Stimulated activated CD4-positive, alpha-beta T cell treated with anti-CD3 and anti-CD28 coated beads, TNF-alpha, amount 100 ng/mL, for 24 hours (primary cell): ENCODE measurements around the gene B4GALT5.
A peak's percentile ranks its signal among the peaks of the same experiment; 100 is the strongest.
"Not testable (repeated sequence)": the region's sequence is repeated elsewhere in the genome, so short reads cannot be mapped to it uniquely, and the experiment has no call there.

Experiments used
- DNase-seq, 3 experiments: peaks; one replicate each; pipeline ENCODE4 v3.0.0-alpha.2; 2020; ENCODE audit warnings: low read depth in 3 of 3

The B4GALT5 gene

DNA sequence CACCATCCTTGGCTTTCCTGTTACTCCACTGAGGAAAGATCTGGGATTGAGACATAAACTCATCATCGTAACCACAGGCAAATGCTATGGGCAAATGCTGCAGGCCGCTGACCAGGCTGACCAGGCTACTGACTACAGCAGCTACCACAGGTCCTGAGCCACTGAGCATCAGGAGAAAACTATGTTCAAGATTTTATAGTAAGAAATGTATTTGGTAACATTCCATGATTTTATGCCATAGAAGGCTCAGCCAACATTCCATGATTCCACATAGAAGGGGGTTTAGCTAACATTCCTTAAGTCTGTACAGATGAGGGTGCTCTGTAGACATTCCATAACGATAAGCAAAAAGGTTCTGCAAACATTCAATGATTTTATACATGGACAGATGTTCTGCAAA is 16.1 kb upstream of the B4GALT5 start:
- DNase-seq, result no peak

DNA sequence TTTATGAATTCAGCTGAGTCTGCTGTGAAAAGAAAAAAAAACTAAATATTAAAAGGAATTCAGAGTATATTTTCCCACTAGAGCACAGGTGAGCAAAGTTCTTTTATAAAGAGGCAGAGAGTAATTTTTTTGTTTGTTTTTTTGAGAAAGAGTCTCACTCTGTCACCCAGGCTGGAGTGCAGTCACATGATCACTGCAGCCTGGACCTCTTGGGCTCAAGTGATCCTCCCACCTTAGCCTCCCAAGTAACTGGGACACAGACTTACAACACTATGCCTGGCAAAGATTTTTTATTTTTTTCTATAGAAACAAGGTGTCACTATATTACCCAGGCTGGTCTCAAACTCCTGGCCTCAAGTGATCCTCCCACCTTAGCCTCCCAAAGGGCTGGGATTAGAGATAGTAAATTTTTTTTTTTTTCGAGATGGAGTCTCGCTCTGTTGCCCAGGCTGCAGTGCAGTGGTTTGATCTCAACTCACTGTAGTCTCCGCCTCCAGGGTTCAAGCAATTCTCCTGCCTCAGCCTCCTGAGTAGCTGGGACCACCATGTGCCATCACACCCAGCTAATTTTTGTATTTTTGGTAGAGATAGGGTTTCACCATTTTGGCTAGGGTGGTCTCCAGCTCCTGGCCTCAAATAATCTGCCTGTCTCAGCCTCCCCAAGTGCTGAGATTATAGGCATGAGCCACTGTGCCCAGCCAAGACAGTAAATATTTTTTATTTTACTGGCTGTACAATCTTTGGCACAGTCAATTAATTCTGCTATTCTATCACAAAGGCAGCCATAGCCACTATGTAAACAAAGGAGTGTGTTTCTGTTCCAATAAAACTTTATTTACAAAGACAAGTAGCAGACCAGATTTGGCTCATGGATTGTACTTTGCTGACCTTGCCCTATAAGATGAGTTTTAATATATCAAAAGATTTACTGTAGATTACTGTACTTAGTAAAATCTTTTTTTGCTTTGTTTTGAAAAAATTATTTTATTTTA is 14.5 kb upstream of the B4GALT5 start:
- no peak for DNase-seq

DNA sequence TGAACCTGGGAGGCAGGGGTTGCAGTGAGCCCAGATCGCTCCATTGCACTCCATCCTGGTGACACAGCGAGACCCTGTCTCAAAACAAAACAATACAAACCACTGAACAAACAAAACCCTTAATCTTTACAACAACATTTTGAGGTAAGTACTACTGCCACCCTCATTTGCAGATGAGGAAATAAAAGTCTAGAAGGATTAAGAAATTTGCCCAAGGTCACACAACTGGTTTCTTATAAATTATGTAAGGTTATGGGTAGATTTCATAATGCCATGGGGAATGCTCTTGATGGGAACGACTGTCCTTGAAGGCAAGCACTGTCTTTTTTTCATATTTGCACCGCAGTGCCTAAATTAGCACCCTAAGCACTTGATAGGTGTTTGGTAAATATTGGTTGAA is 13.8 kb upstream of the B4GALT5 start:
- DNase-seq, result no peak

DNA sequence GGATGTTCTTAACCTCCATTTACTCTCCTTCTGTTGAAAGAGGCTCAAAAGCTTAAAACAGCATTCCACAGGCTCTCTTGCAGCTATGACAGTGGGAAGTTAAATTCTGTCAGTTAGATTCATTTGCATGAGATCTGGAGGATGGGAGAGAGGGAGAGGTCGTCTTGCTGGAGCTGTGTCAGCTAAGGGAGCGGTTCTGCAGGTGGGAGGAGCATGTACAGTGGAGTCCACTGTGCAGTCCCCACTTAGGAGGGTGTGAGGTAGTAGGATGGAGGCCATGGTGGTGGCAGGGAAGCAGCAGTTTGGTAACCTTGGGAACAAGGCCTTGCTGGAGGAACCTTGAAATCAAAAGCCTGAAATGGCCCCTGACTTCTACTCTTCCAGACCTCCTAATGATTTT is 12.0 kb upstream of the B4GALT5 start:
- DNase-seq, result no peak

DNA sequence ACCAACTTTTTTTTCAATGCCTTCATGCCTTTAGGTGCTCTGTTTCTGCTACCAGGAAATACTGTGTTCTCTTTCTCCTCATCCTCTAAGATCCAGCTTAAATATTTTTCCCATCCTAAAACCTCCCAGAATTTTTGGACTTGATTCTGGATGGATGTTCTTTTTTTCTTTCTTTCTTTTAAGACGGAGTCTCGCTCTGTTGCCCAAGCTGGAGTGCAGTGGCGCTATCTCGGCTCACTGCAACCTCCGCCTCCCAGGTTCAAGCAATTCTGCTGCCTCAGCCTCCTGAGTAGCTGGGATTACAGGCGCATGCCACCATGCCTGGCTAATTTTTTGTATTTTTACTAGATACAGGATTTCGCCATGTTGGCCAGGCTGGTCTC is 11.5 kb upstream of the B4GALT5 start:
- DNase-seq, result not testable (repeated sequence)

DNA sequence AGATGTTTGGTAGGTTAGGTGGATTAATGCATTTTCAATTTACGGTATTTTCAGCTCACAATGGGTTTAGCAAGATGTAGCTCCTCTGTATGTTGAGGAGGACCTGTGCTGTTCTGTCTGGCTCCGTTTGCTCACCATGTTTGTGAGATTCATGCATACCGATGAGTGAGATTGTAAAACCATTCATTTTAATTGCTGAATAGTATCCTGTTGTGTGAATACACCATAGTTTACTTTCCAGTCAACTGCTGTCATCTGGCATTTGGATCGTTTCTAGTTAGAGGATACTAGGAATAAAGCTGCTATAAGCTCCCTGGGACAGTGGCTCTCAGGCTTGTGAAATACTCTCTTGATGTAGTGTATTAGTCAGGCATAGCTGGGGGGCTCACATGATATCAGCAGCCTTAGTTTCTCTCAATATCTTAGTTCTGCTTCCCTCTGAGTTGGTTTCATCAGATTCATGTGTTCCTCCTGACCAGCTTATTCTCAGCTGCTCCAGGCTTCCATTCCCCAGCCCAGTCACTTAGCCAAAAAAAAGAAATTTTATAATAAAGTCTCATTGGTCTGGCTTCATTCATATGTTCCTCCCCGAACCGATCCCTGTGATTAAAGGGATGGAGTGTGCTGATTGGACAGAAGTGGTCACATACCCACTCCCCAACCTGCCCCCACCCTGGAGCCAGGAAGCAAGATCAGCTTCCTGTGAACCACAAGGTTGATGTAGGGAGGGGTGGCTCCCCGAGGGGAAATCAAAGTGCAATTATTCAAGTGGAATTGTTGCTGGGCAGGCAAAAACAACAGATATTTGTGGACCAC is 10.9 kb upstream of the B4GALT5 start:
- no peak for DNase-seq

DNA sequence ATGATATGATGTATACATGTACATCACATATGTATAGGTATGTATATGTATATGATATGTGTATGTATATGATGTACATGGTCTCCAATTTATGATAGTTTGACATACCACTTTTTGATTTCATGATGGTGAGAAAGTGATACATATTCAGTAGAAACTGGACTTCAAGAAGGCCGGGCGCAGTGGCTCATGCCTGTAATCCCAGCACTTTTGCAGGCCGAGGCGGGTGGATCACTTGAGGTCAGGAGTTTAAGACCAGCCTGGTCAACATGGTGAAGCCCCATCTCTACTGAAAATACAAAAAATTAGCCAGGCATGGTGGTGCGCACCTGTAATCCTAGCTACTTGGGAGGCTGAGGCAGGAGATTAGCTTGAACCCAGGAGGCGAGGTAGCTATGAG is 10.1 kb upstream of the B4GALT5 start:
- DNase-seq, result not testable (repeated sequence)

DNA sequence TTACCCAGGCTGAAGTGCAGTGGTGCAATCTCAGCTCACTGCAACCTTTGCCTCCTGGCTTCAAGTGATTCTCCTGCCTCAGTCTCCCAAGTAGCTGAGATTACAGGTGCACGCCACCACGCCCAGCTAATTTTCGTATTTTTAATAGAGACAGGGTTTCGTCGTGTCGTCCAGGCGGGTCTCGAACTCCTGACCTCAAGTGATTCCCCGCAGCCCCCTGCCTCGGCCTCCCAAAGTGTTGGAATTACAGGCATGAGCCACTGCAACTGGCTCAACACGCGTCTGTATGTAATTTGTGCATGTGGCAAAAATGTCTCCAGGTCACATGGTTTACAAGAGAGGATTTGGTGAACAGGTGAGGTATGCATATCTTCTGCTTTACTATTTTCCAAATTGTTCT is 7.6 kb upstream of the B4GALT5 start:
- DNase-seq, result not testable (repeated sequence)

DNA sequence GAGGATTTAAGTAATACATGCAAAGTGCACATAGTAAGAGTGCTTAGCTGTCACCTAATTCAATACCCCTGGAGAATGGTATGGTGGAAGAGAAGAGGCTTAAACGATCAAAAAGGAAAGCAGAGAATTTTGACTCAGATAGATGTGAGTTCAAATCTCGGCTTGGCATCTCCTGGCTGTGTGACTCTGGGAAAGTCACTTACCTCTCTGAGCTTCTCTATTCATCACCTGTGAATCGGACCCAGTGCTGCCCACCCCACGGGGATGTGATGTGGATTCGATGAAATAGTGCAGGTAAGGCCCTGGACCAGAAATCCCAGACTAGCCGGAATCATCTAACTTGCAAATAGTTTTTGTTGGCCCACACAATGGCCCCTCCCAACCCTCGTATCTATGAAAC is 1.8 kb upstream of the B4GALT5 start:
- DNase-seq, result no peak

DNA sequence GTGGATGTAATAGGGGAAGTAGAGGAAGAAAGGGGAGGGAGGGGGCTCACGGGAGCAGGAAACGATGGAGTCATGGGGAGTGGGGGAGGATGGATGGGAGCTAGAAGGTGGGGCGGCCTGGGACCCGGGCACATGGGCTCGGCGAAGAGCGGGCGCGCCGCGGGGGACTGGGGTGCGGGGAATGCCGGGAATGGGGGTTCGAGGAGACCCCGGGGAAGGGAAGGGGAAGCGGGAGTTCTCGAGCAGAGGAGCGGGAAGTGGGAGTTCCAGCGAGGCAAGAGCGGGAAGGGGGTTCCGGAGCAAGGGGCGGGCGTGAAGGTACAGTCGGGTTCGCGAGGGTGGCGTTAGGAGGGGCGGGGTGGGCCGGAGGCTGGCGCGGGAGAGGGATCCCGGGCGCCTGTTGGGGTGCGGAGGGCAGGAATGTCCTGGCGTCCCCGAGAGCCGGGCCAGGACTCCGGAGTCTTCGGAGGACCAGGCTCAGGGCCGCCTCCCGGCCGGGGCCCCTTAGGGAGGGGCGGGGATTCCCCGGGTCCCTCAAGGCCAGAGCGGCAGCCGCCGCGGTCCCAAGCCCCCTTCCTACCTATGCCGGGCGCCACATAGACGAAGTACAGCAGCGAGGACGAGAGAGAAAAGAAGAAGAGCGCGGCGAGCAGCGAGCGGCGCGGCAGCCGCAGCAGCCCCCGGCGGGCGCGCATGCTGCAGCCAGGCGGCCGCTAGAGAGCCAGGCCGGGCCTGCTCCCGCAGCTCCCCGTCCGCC is 504 bp downstream of the B4GALT5 start:
- DNase-seq, result peak in 1 of 3 experiments; percentile 24

DNA sequence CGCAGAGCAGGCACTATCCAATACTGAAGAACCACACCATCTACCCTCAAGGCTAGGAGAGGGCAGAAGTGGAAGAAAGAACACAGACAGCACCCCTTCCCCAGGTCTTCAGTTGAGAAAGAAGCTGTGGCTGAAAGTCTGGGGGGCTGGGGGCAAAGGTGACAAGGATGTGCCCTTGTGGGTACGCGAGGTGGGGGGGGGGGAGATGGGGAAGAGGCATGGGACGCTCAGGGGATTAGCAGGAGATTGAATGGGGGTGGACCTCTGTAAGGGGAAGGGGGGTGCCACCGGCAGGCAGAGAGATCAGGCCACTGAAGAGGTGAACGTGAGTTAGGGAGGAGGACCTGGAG is 1.1 kb downstream of the B4GALT5 start:
- no peak for DNase-seq

DNA sequence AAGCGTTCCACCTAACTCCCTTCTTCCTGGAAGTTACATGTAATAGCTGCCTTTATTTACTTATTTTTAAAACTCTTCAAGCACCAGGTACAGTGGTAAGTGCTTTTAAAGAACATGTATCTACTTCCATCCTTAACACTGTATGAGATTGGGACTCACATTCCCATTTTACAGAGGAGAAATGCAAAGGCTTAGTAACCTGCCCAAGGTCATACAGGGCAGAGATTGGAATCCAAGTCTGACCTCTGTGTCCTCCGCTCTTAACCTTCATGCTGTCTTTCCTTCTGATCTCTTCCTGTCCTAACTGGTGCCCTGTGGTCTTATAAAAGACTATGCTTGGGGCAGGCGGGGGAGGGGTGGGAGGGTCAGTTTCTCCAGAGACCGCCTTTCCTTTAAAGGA is 1.6 kb downstream of the B4GALT5 start:
- no peak for DNase-seq

DNA sequence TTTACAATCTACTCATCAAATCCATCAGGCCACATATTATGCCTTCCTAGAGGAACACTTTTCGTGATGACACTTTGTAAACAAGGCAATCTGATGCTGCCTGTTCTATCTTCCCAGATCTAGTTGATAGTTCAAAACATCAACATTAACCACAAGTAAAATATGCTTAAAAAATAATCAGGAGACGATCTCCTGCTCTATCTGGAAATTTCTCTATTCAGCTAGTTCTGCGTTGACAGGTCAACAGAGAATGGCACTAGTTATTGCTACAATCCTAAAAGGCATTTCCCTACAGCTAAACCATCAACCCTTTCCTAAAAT is 2.1 kb downstream of the B4GALT5 start:
- DNase-seq, result no peak

DNA sequence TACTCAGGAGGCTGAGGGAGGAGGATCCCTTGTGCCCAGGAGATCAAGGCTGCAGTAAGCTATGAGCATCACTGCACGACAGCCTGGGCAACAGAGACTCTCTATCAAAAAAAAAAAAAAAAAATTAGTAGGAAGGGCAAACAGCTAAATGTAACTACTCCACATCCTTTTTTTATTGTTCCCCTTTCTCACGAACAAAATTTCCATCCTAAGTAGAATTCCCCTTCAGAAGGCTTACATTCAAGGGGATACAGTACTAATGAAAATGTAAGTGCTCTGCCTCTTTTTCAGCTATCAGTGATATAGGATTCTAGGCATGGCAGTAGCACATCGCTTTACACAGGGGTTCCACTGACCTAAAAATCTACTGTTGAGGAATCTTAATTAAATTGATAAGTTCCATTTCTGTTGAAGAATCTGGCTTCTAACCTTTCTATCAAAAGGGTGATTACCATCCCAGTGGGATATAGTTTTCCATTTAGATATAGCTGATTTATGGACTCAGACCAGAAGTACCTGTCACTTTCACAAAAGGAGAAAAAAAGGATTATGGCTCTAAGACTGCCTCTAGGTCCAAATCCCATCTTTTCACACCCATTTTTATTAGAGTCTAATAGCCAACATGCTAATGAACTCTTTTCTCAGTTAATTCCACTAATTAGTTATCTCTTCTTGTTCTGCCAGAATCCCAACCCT is 2.6 kb downstream of the B4GALT5 start:
- DNase-seq, result no peak

DNA sequence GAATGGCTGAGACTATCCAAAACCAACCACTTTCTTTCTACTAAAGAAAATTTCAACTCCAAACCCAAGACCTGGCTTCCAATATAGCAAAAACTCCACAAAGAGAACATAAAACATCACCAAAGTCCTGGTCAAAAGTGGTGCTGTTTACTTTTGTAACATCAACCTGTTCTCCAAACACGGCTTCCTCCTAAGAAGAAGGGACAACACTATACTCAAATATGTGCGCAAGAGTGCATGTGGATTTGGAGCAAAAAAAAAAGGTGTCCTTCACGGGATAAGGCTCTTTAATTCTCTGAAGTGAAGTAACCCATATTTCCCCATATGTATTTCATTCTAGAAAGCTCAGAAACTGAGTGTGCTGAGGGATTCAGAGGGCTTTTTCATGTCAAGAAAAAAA is 6.6 kb downstream of the B4GALT5 start:
- no peak for DNase-seq

DNA sequence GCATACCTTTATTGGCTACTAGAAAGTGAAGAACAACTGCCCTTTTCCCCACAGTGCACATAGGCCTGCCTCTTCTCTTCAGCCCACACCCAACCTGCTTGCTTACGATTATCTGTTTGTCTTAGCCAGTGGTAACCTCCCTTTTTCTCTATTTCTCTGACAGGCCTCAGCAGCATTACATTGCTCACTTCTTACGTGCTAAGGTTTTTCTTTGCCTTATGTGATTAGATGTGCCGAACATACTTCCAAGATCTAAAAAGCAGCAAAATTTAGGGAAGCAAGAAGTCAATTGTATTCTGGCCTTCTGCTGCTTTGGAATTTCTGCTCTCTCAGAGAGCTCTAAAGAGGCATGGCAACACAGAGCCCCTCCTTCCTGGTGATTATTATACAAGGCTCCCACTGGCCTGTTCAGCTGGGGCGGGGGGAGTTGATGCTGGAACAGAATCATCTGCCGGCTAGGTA is 7.0 kb downstream of the B4GALT5 start:
- DNase-seq, result no peak

DNA sequence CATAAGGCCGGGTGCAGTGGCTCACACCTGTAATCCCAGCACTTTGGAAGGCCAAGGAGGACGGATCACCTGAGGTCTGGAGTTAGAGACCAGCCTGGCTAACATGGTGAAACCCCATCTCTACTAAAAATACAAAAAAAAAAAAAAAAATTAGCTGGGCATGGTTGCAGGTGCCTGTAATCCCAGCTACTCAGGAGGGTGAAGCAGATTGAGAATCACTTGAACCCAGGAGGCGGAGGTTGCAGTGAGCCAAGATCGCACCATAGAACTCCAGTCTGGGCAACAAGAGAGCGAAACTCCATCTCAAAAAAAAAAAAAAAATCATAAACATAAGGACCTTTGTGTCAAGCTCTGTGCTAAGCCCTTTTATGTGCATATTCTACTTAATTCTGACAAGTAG is 7.8 kb downstream of the B4GALT5 start:
- not testable (repeated sequence) for DNase-seq

DNA sequence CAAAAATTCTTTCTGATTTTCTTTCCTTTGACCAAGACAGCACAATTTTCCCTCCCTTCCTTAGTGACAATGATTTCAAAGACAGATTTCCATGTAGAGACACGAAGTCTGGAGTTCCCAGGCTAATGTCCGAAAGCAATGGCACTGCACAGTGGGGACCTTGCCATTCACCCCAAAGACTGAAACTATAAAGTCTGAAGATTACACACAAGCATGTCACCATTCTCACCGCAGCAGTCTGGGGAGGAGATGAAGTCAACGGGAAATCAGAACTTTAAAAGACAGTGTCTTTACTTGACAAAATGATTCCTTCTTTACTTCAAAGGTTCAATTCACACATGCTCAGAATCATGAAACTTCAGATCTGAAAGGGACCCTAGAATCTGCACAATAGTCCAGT is 8.3 kb downstream of the B4GALT5 start:
- DNase-seq, result no peak

DNA sequence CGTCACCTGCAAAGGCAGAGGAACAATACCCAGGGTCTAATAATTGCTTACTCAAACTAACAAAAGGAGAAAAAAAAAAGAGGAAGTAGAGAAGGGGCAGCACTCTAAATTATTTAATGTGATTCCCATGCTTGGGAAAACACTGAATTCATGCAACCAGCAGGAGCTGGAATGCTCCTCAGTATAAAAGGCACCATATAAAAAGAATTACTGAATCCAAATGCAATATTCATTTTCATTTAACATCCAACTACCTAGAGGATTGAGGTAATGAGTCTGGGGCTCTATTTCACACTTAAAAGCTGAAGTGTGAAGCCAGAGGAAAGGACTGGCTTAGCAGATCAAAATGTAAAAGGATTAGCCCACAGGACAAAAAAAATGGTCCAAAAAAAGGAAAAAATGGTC is 8.7 kb downstream of the B4GALT5 start:
- DNase-seq, result no peak

DNA sequence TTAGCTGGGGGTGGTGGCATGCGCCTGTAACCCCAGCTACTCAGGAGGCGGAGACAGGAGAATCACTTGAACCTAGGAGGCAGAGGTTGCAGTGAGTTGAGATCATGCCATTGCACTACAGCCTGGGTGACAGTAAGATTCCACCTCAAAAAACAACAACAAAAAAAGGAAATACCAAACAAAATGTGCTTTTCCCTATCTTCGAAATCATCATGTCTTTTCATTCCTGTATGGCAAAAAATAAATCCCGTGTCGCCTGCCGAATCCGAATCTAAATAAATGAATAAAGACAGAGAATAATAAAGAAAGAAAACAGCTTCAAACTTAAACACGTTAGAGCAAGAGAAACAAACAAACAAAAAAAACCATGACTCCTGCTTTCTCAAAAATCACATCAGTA is 11.8 kb downstream of the B4GALT5 start:
- DNase-seq, result no peak

DNA sequence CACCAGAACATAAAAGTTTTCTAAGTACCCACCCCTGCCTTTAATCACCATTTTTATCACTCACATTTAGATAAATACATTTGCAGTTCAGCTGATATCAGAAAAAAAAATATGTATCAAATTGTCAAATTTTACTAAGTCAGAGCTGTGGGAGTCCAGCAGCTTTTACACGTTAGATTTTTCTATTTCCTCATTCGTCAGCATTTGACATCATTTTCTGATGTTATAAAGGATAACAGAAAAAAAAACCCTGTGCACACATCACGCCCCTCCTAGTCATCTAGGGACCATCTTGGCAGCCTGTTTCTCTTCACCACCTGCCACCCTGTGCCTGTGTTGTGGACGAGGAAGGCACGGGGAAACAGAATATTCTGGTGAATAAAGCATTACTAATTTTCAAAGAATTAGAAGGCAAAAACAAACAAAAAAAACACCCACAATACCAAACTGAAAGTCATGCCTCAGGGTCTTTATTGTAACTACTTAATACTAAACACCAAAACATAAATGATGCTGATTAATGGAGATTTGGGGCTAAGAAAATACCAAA is 12.4 kb downstream of the B4GALT5 start:
- no peak for DNase-seq
